ENCODE data around the gene THAP4. TPM values are rescaled to one million over a fixed set of nuclear protein-coding genes. Genes with fewer than 3 reads are reported as not detected.

Gene THAP4
- 40.9 to 42.4 TPM (median 41.4 TPM) in 3 replicates for total RNA-seq
- long read RNA-seq, transcript THAP4-204 (6 exons, 2,367 nt) = major isoform, 12 of 32 reads
- long read RNA-seq, partial matches to known transcripts = 19 of 32 reads
- long read RNA-seq, other reads (novel, unspliced or antisense) = 1 of 32 reads

DNA sequence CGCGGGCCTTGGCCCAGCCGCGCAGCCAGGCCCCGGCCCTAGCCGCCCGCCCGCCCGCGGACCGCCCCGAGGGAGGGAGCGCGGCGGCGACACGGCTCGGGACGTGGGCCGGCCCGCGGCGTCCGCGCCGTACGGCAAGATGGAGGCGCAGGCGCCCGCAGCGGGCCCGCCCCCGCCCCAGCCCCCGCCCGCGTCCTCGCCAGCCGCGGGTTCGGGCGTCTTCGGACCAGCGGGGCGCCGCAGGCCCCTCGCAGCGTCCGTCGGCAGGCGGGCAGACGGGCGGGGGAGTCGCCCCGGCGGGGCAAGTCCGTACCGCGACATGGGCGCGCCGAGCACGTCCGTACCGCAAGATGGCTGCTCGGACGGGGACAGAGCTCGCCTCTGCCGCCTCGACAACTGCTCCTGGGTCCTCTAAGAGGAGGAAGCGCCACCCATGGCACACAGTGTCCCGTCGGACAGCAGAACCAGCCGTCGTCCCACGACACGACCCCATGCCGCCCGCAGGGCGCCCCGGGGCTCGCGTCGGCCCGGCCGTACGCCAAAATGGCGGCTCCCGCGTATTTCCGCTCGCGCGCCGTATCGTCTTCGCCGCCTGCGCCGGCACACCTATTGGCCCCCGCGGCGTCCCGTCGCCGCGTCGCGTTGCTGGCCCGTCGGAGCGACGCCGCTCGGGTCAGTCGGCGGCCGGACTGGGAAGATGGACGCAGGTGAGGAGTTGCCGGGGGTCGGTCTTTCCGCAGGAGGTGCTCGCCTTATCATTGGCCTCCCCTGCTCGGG is at the start of gene THAP4, which contains the start of gene ATG4B:
Gene THAP4, minus strand, starts transcription at position 141 of the 777 bp plus-strand sequence. CDS start 141 bp downstream, outside the sequence.
Gene ATG4B, plus strand, starts transcription at position 676 of the 777 bp plus-strand sequence. Its CDS starts 22 bp downstream, at position 698.
- no peaks in the 10 kb centered on the region for H3K27me3 Mint-ChIP-seq (ENCODE audit: low read depth)
- H3K9me3 Mint-ChIP-seq (ENCODE audit: low read depth) = no peaks in the 10 kb centered on the region
- H3K36me3 Mint-ChIP-seq (ENCODE audit: low read depth) = peaks cover 9% of the 10 kb centered on the region
- H3K4me1 Mint-ChIP-seq (ENCODE audit: low read depth) = peaks cover 54% of the 10 kb centered on the region
- H3K27ac Mint-ChIP-seq (ENCODE audit: unreplicated experiment) = peak within 1 kb of the TSS; percentile 90
- H3K4me3 Mint-ChIP-seq (ENCODE audit: unreplicated experiment) = peak within 1 kb of the TSS; percentile 76
- no peak for DNase-seq (ENCODE audit: low spot score)
- TF ChIP-seq CTCF (IDR thresholded peaks at IDR 0.05) = no peak

GRCh38 chr2:241686324-241686649 is 49.3 kb upstream of the THAP4 start:
- H3K4me1 Mint-ChIP-seq (ENCODE audit: low read depth) = peaks cover 27% of the 10 kb centered on the region
- H3K27me3 Mint-ChIP-seq (ENCODE audit: low read depth) = no peaks in the 10 kb centered on the region
- peak overlapping the region; percentile 92 for H3K4me3 Mint-ChIP-seq (ENCODE audit: unreplicated experiment)
- H3K36me3 Mint-ChIP-seq (ENCODE audit: low read depth) = peaks cover 1% of the 10 kb centered on the region
- peak overlapping the region; percentile 72 for H3K27ac Mint-ChIP-seq (ENCODE audit: unreplicated experiment)
- H3K9me3 Mint-ChIP-seq (ENCODE audit: low read depth) = no peaks in the 10 kb centered on the region
- no peak for TF ChIP-seq CTCF (IDR thresholded peaks at IDR 0.05)
- no peak for DNase-seq (ENCODE audit: low spot score)

- no peaks in the 10 kb centered on the region for H3K9me3 Mint-ChIP-seq (ENCODE audit: low read depth)
- H3K27me3 Mint-ChIP-seq (ENCODE audit: low read depth) = no peaks in the 10 kb centered on the region
- H3K27ac Mint-ChIP-seq (ENCODE audit: unreplicated experiment) = peak overlapping the region; percentile 95
- DNase-seq (ENCODE audit: low spot score) = no peak
- no peak for TF ChIP-seq CTCF (IDR thresholded peaks at IDR 0.05)
- H3K4me3 Mint-ChIP-seq (ENCODE audit: unreplicated experiment) = peak overlapping the region; percentile 18
- H3K36me3 Mint-ChIP-seq (ENCODE audit: low read depth) = peaks cover 7% of the 10 kb centered on the region
- peaks cover 26% of the 10 kb centered on the region for H3K4me1 Mint-ChIP-seq (ENCODE audit: low read depth)
Observed at GRCh38 chr2:241680827-241681599, 44.1 kb upstream of the THAP4 start.

- TF ChIP-seq CTCF (IDR thresholded peaks at IDR 0.05) = no peak
- Mint-ChIP-seq H3K36me3 (ENCODE audit: low read depth) (peaks cover 7% of the 10 kb centered on the region), H3K27me3 (ENCODE audit: low read depth) (no peaks in the 10 kb centered on the region), H3K4me3 (ENCODE audit: unreplicated experiment) (no peak overlapping the region), H3K9me3 (ENCODE audit: low read depth) (no peaks in the 10 kb centered on the region), H3K4me1 (ENCODE audit: low read depth) (peaks cover 18% of the 10 kb centered on the region), H3K27ac (ENCODE audit: unreplicated experiment) (no peak overlapping the region)
- no peak for DNase-seq (ENCODE audit: low spot score)
Observed at GRCh38 chr2:241680044-241680443, 43.1 kb upstream of the THAP4 start.
